MM.1S (cell line): ENCODE results near the gene GLYAT.

ENCODE experiments used
- DNase-seq: peaks from one replicate; pipeline ENCODE4 v3.0.0-alpha.2; 2015
- H2AFZ ChIP-seq: fragments of 300-600 bp; sonication (generic); 2 replicates; pipeline ENCODE4 v1.6.0; 2016; ENCODE audit warnings: antibody characterized with exemption, low read length
- H3F3A ChIP-seq: fragments of 300-600 bp; sonication (generic); 2 replicates; pipeline ENCODE4 v1.6.1; 2016; ENCODE audit warnings: mild to moderate bottlenecking, antibody characterized with exemption, low read length, moderate library complexity, mixed read lengths; ENCODE audit not compliant: insufficient read depth
- H3K27ac ChIP-seq: fragments of 300-600 bp; sonication (generic); 2 replicates; pipeline ENCODE4 v1.5.1; 2016; ENCODE audit warnings: mild to moderate bottlenecking, low read length
- H3K27me3 ChIP-seq: fragments of 300-600 bp; sonication (generic); replicated peaks from 2 replicates; pipeline ENCODE4 v1.6.0; 2016; ENCODE audit warnings: low read length; ENCODE audit not compliant: insufficient read depth
- H3K36me3 ChIP-seq: fragments of 300-600 bp; sonication (generic); replicated peaks from 2 replicates; pipeline ENCODE4 v1.6.1; 2016; ENCODE audit warnings: mild to moderate bottlenecking, low read length, mixed read lengths; ENCODE audit not compliant: insufficient read depth
- H3K4me1 ChIP-seq: fragments of 300-600 bp; sonication (generic); 2 replicates; pipeline ENCODE4 v1.6.1; 2016; ENCODE audit warnings: low read length, mixed read lengths
- H3K4me2 ChIP-seq: fragments of 300-600 bp; sonication (generic); 2 replicates; pipeline ENCODE4 v1.6.0; 2016; ENCODE audit warnings: low read depth, low read length
- H3K4me3 ChIP-seq: fragments of 300-600 bp; sonication (generic); 2 replicates; pipeline ENCODE4 v1.5.1; 2016; ENCODE audit warnings: low read length, mixed read lengths
- H3K79me2 ChIP-seq: fragments of 300-600 bp; sonication (generic); 2 replicates; pipeline ENCODE4 v1.6.1; 2016; ENCODE audit warnings: mixed run types, low read length, mixed read lengths
- H3K9ac ChIP-seq: fragments of 300-600 bp; sonication (generic); 2 replicates; pipeline ENCODE4 v1.6.1; 2016; ENCODE audit warnings: low read length, mixed read lengths
- H3K9me2 ChIP-seq: fragments of 300-600 bp; sonication (generic); replicated peaks from 2 replicates; pipeline ENCODE4 v1.6.1; 2016; ENCODE audit warnings: mild to moderate bottlenecking, low read length, mixed read lengths; ENCODE audit not compliant: insufficient read depth
- H3K9me3 ChIP-seq: fragments of 300-600 bp; sonication (generic); replicated peaks from 2 replicates; pipeline ENCODE4 v1.6.1; 2016; ENCODE audit warnings: mild to moderate bottlenecking, low read length, mixed read lengths; ENCODE audit not compliant: insufficient read depth
- H4K20me1 ChIP-seq: fragments of 300-600 bp; sonication (generic); 2 replicates; pipeline ENCODE4 v1.6.1; 2016; ENCODE audit warnings: mild to moderate bottlenecking, low read length, moderate library complexity, mixed read lengths; ENCODE audit not compliant: insufficient read depth
- CTCF ChIP-seq: fragments of 300-600 bp; sonication (generic); IDR thresholded peaks from 2 replicates; pipeline ENCODE4 v1.5.1; 2016; ENCODE audit warnings: antibody characterized with exemption, low read length, mixed read lengths
- EZH2 ChIP-seq: fragments of 300-600 bp; sonication (generic); optimal IDR thresholded peaks from 2 replicates; pipeline ENCODE3; 2017; ENCODE audit warnings: low read depth, mild to moderate bottlenecking, antibody characterized with exemption, low read length, mixed read lengths
- EZH2phosphoT487 ChIP-seq: fragments of 300-600 bp; sonication (generic); IDR thresholded peaks from 2 replicates; pipeline ENCODE4 v1.6.1; 2018; ENCODE audit warnings: antibody characterized with exemption, low read length

Gene GLYAT

DNA sequence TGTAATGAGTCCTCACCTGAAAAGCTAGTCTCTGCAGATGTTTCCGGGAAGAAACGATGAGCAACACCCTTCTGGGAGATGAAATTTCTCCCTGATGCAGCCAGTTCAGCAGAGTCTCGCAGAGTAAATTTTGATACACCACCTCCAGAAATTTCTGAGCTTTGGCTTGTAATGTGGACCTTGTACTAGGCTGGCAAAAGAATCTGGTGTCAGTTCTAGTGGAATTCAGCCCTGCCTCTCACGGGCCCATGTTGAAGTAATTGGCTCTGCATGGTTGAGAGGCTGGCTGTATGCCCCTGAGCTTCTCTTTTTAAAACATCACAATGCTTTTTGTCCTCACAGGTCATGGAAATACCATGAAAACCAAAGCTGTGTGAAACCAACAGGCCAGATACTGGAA, at the start of gene GLYAT:
GLYAT (minus strand) TSS at position 125 of the 400 bp plus-strand sequence. CDS start 7,447 bp downstream, outside the sequence.
- H2AFZ ChIP-seq: no peak within 1 kb of the TSS
- H3K9me2 ChIP-seq: no peaks in the 10 kb centered on the region
- H3K9ac ChIP-seq: no peak within 1 kb of the TSS
- no peak within 1 kb of the TSS for H3K27ac ChIP-seq
- H3K27me3 ChIP-seq: no peaks in the 10 kb centered on the region
- no peak for DNase-seq
- no peak within 1 kb of the TSS for H3K4me2 ChIP-seq
- no peaks in the 10 kb centered on the region for H3K79me2 ChIP-seq
- H3F3A ChIP-seq: no peaks in the 10 kb centered on the region
- H3K36me3 ChIP-seq: no peaks in the 10 kb centered on the region
- TF ChIP-seq EZH2: no peak
- H3K4me3 ChIP-seq: no peak within 1 kb of the TSS
- H4K20me1 ChIP-seq: no peaks in the 10 kb centered on the region
- H3K4me1 ChIP-seq: peaks cover 10% of the 10 kb centered on the region; the same call in 1 of the 2 replicates
- H3K9me3 ChIP-seq: no peaks in the 10 kb centered on the region

DNA sequence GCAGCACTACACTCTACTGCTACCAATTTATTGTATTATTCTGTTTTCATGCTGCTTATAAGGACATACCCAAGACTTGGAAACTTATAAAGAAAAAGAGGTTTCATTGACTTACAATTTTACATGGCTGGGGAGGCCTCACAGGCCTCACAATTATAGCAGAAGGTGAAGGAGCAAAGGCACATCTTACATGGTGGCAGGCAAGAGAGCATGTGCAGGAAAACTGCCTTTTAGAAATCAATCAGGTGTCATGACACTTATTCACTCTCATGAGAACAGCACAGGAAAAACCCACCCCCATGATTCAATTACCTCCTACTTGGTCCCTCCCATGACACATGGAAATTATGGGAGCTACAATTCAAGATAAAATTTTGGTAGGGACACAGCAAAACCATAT, 49.6 kb upstream of the GLYAT start:
- Histone ChIP-seq H4K20me1 (no peaks in the 10 kb centered on the region), H3K27me3 (no peaks in the 10 kb centered on the region), H3K4me1 (no peaks in the 10 kb centered on the region), H3K9me2 (no peaks in the 10 kb centered on the region), H3K36me3 (no peaks in the 10 kb centered on the region), H3K9ac (no peak overlapping the region), H3F3A (no peaks in the 10 kb centered on the region), H3K79me2 (no peaks in the 10 kb centered on the region), H3K27ac (no peak overlapping the region), H3K9me3 (no peaks in the 10 kb centered on the region), H3K4me3 (no peak overlapping the region), H3K4me2 (no peak overlapping the region), H2AFZ (no peak overlapping the region)
- TF ChIP-seq CTCF (no peak), EZH2phosphoT487 (no peak), EZH2 (no peak)
- no peak for DNase-seq

- Histone ChIP-seq H3K4me1 (no peaks in the 10 kb centered on the region), H3K79me2 (no peaks in the 10 kb centered on the region), H3K27ac (no peak overlapping the region), H4K20me1 (no peaks in the 10 kb centered on the region), H3K9me2 (no peaks in the 10 kb centered on the region), H3K36me3 (no peaks in the 10 kb centered on the region), H3K9me3 (no peaks in the 10 kb centered on the region), H3F3A (no peaks in the 10 kb centered on the region), H2AFZ (no peak overlapping the region), H3K4me2 (no peak overlapping the region), H3K9ac (no peak overlapping the region), H3K4me3 (no peak overlapping the region), H3K27me3 (no peaks in the 10 kb centered on the region)
- no peak for TF ChIP-seq CTCF
- no peak for TF ChIP-seq EZH2
- no peak for TF ChIP-seq EZH2phosphoT487
- DNase-seq: no peak
Observed at GRCh38 chr11:58780578-58780977, 48.8 kb upstream of the GLYAT start.

GRCh38 chr11:58776891-58777710, 45.4 kb upstream of the GLYAT start:
- Histone ChIP-seq H3K27ac (no peak overlapping the region), H3K9me2 (no peaks in the 10 kb centered on the region), H3K36me3 (no peaks in the 10 kb centered on the region), H3K9ac (no peak overlapping the region), H4K20me1 (no peaks in the 10 kb centered on the region), H2AFZ (no peak overlapping the region), H3K4me3 (no peak overlapping the region), H3K4me1 (no peaks in the 10 kb centered on the region), H3K4me2 (no peak overlapping the region), H3K9me3 (no peaks in the 10 kb centered on the region), H3F3A (no peaks in the 10 kb centered on the region), H3K27me3 (no peaks in the 10 kb centered on the region), H3K79me2 (no peaks in the 10 kb centered on the region)
- TF ChIP-seq EZH2 (no peak), EZH2phosphoT487 (no peak), CTCF (no peak)
- no peak for DNase-seq
